WERI-Rb-1 (cell line): Measurements from ENCODE around the gene JAG2.

ENCODE experiments used
- DNase-seq: peaks from one replicate; pipeline ENCODE4 v3.0.0-alpha.2; 2020
- H3K27ac ChIP-seq: fragments of 250-450 bp; sonication (Bioruptor Pico); 2 replicates; pipeline ENCODE4 v1.5.1; 2020; ENCODE audit warnings: mild to moderate bottlenecking, moderate library complexity
- H3K27me3 ChIP-seq: fragments of 250-450 bp; sonication (Bioruptor Pico); 2 replicates; pipeline ENCODE4 v1.5.1; 2021; ENCODE audit warnings: mild to moderate bottlenecking, low read depth, moderate library complexity; ENCODE audit not compliant: insufficient read depth, severe bottlenecking
- H3K36me3 ChIP-seq: fragments of 250-450 bp; sonication (Bioruptor Pico); 2 replicates; pipeline ENCODE4 v1.5.1; 2020; ENCODE audit warnings: mild to moderate bottlenecking, moderate library complexity
- H3K4me3 ChIP-seq: 2 replicates; pipeline ENCODE4 v1.5.1; 2011; ENCODE audit warnings: low read depth, mild to moderate bottlenecking, control low read depth, low read length
- H3K9me3 ChIP-seq: fragments of 250-450 bp; sonication (Bioruptor Pico); 2 replicates; pipeline ENCODE4 v1.5.1; 2021; ENCODE audit warnings: mild to moderate bottlenecking, moderate library complexity; ENCODE audit not compliant: severe bottlenecking
- CTCF ChIP-seq: IDR thresholded peaks from 2 replicates; pipeline ENCODE4 v1.5.1; 2011; ENCODE audit warnings: low read depth, mild to moderate bottlenecking, control low read depth, inconsistent platforms, low read length

Gene JAG2

DNA sequence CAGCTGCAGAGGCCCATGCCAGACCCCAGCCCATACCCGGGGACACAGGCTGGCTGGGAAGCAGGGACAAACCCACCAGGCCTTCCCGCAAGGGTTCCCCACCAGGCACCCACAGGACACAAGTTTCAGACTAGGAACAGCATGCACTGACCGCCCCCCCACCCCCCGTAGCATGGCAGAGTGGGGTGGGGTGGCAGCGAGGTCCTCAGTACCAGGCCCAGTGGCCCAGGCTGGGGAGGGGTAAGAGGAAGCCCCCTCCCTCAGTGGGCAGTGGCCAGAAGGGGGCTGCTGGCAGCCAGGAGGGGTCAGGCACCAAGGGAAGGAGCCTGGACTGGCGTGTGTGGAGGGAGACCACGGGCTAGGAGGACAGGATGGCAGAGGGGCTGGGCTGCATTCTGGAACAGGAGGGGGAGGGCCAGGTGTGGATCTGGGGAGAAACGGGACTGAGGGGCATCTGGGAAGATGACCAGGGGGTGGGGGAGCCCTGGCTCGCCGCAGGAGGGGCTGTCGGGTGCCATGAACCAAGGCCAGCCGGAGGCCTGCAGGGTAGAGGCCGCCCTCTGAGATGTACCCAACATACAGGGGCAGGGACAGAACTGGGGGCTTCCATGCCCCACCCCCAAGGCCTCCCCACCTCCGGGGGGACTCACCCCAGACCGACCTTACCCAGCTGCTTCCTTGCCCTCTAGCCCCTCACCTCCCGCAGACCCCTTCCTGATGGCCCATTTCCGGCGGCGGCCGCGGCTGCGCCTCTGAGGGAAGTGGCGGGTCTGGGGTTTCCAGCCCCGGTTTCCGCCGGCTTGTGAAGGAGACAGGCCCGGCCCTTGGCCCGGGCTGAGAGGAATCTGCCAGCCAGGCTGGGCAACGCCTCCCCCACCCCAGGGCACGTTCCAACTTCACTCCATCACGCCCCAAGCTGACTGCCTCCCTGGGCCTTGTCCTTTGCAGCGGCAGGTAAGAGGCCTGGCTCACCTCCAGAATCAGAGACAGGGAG lies 5.6 kb upstream of the JAG2 start:
- H3K36me3 ChIP-seq: peaks cover 27% of the 10 kb centered on the region
- no peak for TF ChIP-seq CTCF
- no peak overlapping the region for H3K4me3 ChIP-seq
- H3K9me3 ChIP-seq: no peaks in the 10 kb centered on the region
- H3K27me3 ChIP-seq: no peaks in the 10 kb centered on the region
- peak overlapping the region; percentile 94 for H3K27ac ChIP-seq
- DNase-seq: no peak

GRCh38 chr14:105173145-105173544 lies 4.6 kb upstream of the JAG2 start:
- no peak overlapping the region for H3K4me3 ChIP-seq
- H3K36me3 ChIP-seq: peaks cover 27% of the 10 kb centered on the region
- no peaks in the 10 kb centered on the region for H3K9me3 ChIP-seq
- H3K27me3 ChIP-seq: no peaks in the 10 kb centered on the region
- no peak for DNase-seq
- TF ChIP-seq CTCF: no peak
- H3K27ac ChIP-seq: peak overlapping the region; percentile 11

DNA sequence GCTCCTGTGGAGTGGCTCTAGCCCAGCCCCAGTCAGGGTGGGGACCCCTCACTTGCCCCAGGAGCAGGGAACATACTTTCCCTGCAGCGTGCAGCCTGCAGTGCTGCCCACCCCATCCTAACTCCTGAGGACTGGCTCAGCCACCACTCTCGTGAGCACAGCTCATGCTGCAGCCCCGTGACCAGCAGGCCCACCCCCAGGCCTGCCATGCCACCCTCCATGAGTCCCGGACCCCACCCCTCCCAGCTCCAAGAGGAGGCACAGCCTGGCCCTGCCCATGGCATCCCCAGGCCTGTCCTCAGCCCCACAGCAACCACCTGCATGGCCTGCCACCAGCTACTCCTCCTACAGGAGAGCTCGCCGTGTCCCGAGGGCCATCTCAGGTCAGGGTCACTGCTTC lies 3.9 kb upstream of the JAG2 start:
- Histone ChIP-seq H3K9me3 (no peaks in the 10 kb centered on the region), H3K4me3 (no peak overlapping the region), H3K36me3 (peaks cover 22% of the 10 kb centered on the region), H3K27ac (peak overlapping the region; percentile 11; the same call in 1 of the 2 replicates), H3K27me3 (no peaks in the 10 kb centered on the region)
- no peak for DNase-seq
- no peak for TF ChIP-seq CTCF

- Histone ChIP-seq H3K27ac (peak overlapping the region; percentile 58), H3K9me3 (no peaks in the 10 kb centered on the region), H3K36me3 (peaks cover 20% of the 10 kb centered on the region), H3K4me3 (no peak overlapping the region), H3K27me3 (no peaks in the 10 kb centered on the region)
- peak; percentile 55 for DNase-seq
- TF ChIP-seq CTCF: no peak
These were observed 2.6 kb upstream of the JAG2 start for GRCh38 chr14:105171004-105171673.

GRCh38 chr14:105169776-105170655 lies 1.4 kb upstream of the JAG2 start:
- H3K27me3 ChIP-seq: no peaks in the 10 kb centered on the region
- H3K9me3 ChIP-seq: no peaks in the 10 kb centered on the region
- H3K27ac ChIP-seq: peak overlapping the region; percentile 58
- no peak overlapping the region for H3K4me3 ChIP-seq
- TF ChIP-seq CTCF: no peak
- no peak for DNase-seq
- peaks cover 18% of the 10 kb centered on the region for H3K36me3 ChIP-seq
